HCT116 (cell line): ENCODE results near the gene GMNN. TPM values are rescaled to one million over a fixed set of nuclear protein-coding genes. Genes with fewer than 3 reads are reported as not detected.

Experiments
- ATAC-seq: fragments of 200-7000 bp; cut with Tn5 transposase; 2 replicates; pipeline ENCODE4 v1.9.1; 2020; ENCODE audit warnings: mild to moderate bottlenecking, moderate library complexity
- BruUV-seq: library from RNA; stranded (reverse); fragments of 400-500 nt; replicated peaks from 2 replicates; lab custom pipeline; 2021; lab: Mats Ljungman, UMichigan
- CTCF ChIA-PET: fragments of 300-600 bp; sonication (Branson Sonifier 250); formaldehyde crosslinking; loops from one replicate; lab custom pipeline; 2021; ENCODE audit warnings: antibody characterized with exemption; lab: Charles Lee
- POLR2A ChIA-PET: fragments of 300-600, 350-600 bp; sonication (Branson Sonifier 250); formaldehyde crosslinking; loops from one replicate; lab custom pipeline; 2021; ENCODE audit warnings: antibody characterized with exemption; lab: Charles Lee
- RAD21 ChIA-PET, 2 experiments: fragments of 300-600 bp; sonication (Branson Sonifier 250); formaldehyde crosslinking; loops; one replicate each; lab custom pipeline; 2023; ENCODE audit warnings: low total read pairs in 2 of 2; ENCODE audit not compliant: uncharacterized antibody in 2 of 2, unreplicated experiment in 2 of 2, low non-redundant PET in 1 of 2; lab: Charles Lee
- DNase-seq: peaks from one replicate; pipeline ENCODE4 v3.0.0-alpha.2; 2010; ENCODE audit warnings: low read depth, low spot score
- H2AFZ ChIP-seq: fragments of 200-600 bp; shearing (Covaris generic), sonication (generic); 2 replicates; pipeline ENCODE4 v1.6.1; 2017; ENCODE audit warnings: low read depth, mixed run types, mixed read lengths, antibody characterized with exemption, low read length; ENCODE audit not compliant: poor library complexity, severe bottlenecking
- H3K27ac ChIP-seq: 2 replicates; pipeline ENCODE4 v1.5.1; 2012; ENCODE audit warnings: low read depth, low read length
- H3K27me3 ChIP-seq: fragments of 200-600 bp; sonication (generic); 2 replicates; pipeline ENCODE4 v1.6.1; 2016; ENCODE audit warnings: mixed run types, low read length, mixed read lengths; ENCODE audit not compliant: insufficient read depth
- H3K36me3 ChIP-seq, 2 experiments: fragments of 200-500 bp in 1 of 2; fragments of 200-600 bp in 1 of 2; sonication (Bioruptor generic) in 1 of 2; sonication (generic) in 1 of 2; 2 replicates each; pipeline versions ENCODE4 v1.5.1 to v1.6.1; 2014 to 2016; ENCODE audit warnings: low read length in 2 of 2, inconsistent platforms in 1 of 2, mixed read lengths in 1 of 2, mixed run types in 1 of 2; ENCODE audit not compliant: insufficient read depth in 2 of 2, control insufficient read depth in 1 of 2
- H3K4me1 ChIP-seq, 2 experiments: fragments of 200-600 bp in 1 of 2; sonication (generic) in 1 of 2; 2 replicates each; pipeline versions ENCODE4 v1.5.1 to v1.6.1; 2012 to 2017; ENCODE audit warnings: low read length in 2 of 2, inconsistent platforms in 1 of 2, mild to moderate bottlenecking in 1 of 2, mixed read lengths in 1 of 2, mixed run types in 1 of 2, moderate library complexity in 1 of 2; ENCODE audit not compliant: insufficient read depth in 2 of 2, control insufficient read depth in 1 of 2
- H3K4me2 ChIP-seq: fragments of 200-600 bp; sonication (generic); 2 replicates; pipeline ENCODE4 v1.6.1; 2017; ENCODE audit warnings: mixed run types, low read length, mixed read lengths
- H3K4me3 ChIP-seq, 2 experiments: fragments of 200-600 bp in 1 of 2; sonication (generic) in 1 of 2; replicated peaks in 1 of 2; 2 replicates each; pipeline ENCODE4 v1.5.1; 2011 to 2016; ENCODE audit warnings: low read length in 2 of 2, control low read depth in 1 of 2, low read depth in 1 of 2, mild to moderate bottlenecking in 1 of 2, mixed read lengths in 1 of 2, mixed run types in 1 of 2
- H3K79me2 ChIP-seq: fragments of 200-600 bp; sonication (generic); 2 replicates; pipeline ENCODE4 v1.6.1; 2017; ENCODE audit warnings: mild to moderate bottlenecking, mixed run types, low read length, moderate library complexity, mixed read lengths; ENCODE audit not compliant: insufficient read depth
- H3K9ac ChIP-seq: fragments of 200-600 bp; sonication (generic); 2 replicates; pipeline ENCODE4 v1.6.1; 2016; ENCODE audit warnings: low read length, mixed read lengths
- H3K9me2 ChIP-seq: fragments of 200-600 bp; sonication (generic), shearing (Covaris generic); 2 replicates; pipeline ENCODE4 v1.6.1; 2017; ENCODE audit warnings: mixed run types, mild to moderate bottlenecking, moderate library complexity; ENCODE audit not compliant: insufficient read depth
- H3K9me3 ChIP-seq, 2 experiments: fragments of 200-500 bp in 1 of 2; fragments of 200-600 bp in 1 of 2; sonication (Bioruptor generic) in 1 of 2; sonication (generic) in 1 of 2; 2 replicates each; pipeline ENCODE4 v1.6.1; 2014 to 2017; ENCODE audit warnings: low read length in 2 of 2, mixed read lengths in 2 of 2, inconsistent platforms in 1 of 2, low read depth in 1 of 2, mild to moderate bottlenecking in 1 of 2, mixed run types in 1 of 2, moderate library complexity in 1 of 2; ENCODE audit not compliant: control insufficient read depth in 1 of 2, insufficient read depth in 1 of 2
- H4K20me1 ChIP-seq: fragments of 200-600 bp; sonication (generic), shearing (Covaris generic); 2 replicates; pipeline ENCODE4 v1.6.1; 2017; ENCODE audit warnings: mixed run types, mild to moderate bottlenecking, moderate library complexity; ENCODE audit not compliant: insufficient read depth
- ATF3 ChIP-seq: IDR thresholded peaks from 2 replicates; pipeline ENCODE4 v1.6.1; 2012
- CEBPB ChIP-seq: IDR thresholded peaks from 2 replicates; pipeline ENCODE4 v1.6.1; 2012; ENCODE audit warnings: low read depth
- ELF1 ChIP-seq: IDR thresholded peaks from 2 replicates; pipeline ENCODE4 v1.6.1; 2012; ENCODE audit warnings: low read depth, borderline replicate concordance
- EZH2phosphoT487 ChIP-seq: fragments of 200-600 bp; IDR thresholded peaks from 2 replicates; pipeline ENCODE4 v1.6.1; 2018; ENCODE audit warnings: antibody characterized with exemption, borderline replicate concordance
- POLR2AphosphoS5 ChIP-seq: IDR thresholded peaks from 2 replicates; pipeline ENCODE4 v1.6.1; 2011; ENCODE audit warnings: mild to moderate bottlenecking, low read depth, low read length, moderate library complexity
- REST ChIP-seq: IDR thresholded peaks from 2 replicates; pipeline ENCODE4 v1.6.1; 2012; ENCODE audit warnings: low read depth
- SRF ChIP-seq: IDR thresholded peaks from 2 replicates; pipeline ENCODE4 v1.6.1; 2012; ENCODE audit warnings: low read depth
- TCF7L2 ChIP-seq: IDR thresholded peaks from 2 replicates; pipeline ENCODE4 v1.7.0; 2011; ENCODE audit warnings: borderline replicate concordance, inconsistent platforms; ENCODE audit not compliant: insufficient read depth, insufficient read length; ENCODE audit errors: extremely low read depth
- YY1 ChIP-seq: IDR thresholded peaks from 2 replicates; pipeline ENCODE4 v1.6.1; 2011; ENCODE audit warnings: low read length, low read depth, moderate library complexity, mild to moderate bottlenecking; ENCODE audit not compliant: insufficient replicate concordance; ENCODE audit errors: extremely low read depth
- ZBTB33 ChIP-seq: IDR thresholded peaks from 2 replicates; pipeline ENCODE4 v1.6.1; 2011; ENCODE audit warnings: mild to moderate bottlenecking, low read length, moderate library complexity; ENCODE audit not compliant: insufficient replicate concordance; ENCODE audit errors: extremely low read depth
- ZNF274 ChIP-seq: fragments of 200-500 bp; sonication (Bioruptor generic); IDR thresholded peaks from 2 replicates; pipeline ENCODE4 v1.6.1; 2014; ENCODE audit warnings: mild to moderate bottlenecking, low read depth, low read length, inconsistent platforms
- intact Hi-C: fragments of 100-400 bp; cut with micrococcal nuclease; formaldehyde crosslinking; loops from 2 replicates; pipeline ENCODE4 v1.10.0; 2022
- total RNA-seq: library from RNA; stranded (reverse); gene quantifications from one replicate; pipeline ENCODE4 v1.2.1, GENCODE V29; 2021; ENCODE audit not compliant: unreplicated experiment

GMNN gene
- total RNA-seq, 1 experiment from 2014 or later, result 54.9 TPM

- TF ChIP-seq CEBPB (no peak), REST (no peak), ZNF274 (no peak)
Observed at GRCh38 chr6:24778121-24778520, 3.4 kb downstream of the GMNN start (continued).

GRCh38 chr6:24778878-24779277 lies 4.1 kb downstream of the GMNN start:
- no TSS peak for BruUV-seq
- no peaks in the 10 kb centered on the region for H3K27me3 ChIP-seq
- H3K36me3 ChIP-seq, result peaks cover 36 to 49% of the 10 kb centered on the region in 2 experiments; a peak in 3 of 4 replicates
- ChIA-PET CTCF (interaction anchor here (1.0 kb wide), 1 partner anchor 239 kb away, joined by 3 read pairs; no protein-coding TSS in a partner anchor), POLR2A (interaction anchor here (0.8 kb wide), 1 partner anchor 9 kb away, joined by 3 read pairs; no protein-coding TSS in a partner anchor), RAD21 (no interaction called here)
- peaks cover 16% of the 10 kb centered on the region; the same call in 1 of the 2 replicates for H4K20me1 ChIP-seq
- intact Hi-C loops, result loop anchor here (10.0 kb wide), 1 partner anchor 374 kb away; the partner anchor contains the start of gene MRS2
- ATAC-seq, result no peak
- no peak overlapping the region for H3K9ac ChIP-seq
- no peak overlapping the region for H3K4me3 ChIP-seq
- TF ChIP-seq ATF3 (no peak), EZH2phosphoT487 (no peak), SRF (no peak), ZBTB33 (no peak), YY1 (no peak), TCF7L2 (no peak), POLR2AphosphoS5 (no peak), ELF1 (no peak)
- H3K4me2 ChIP-seq, result no peak overlapping the region
- H3K9me3 ChIP-seq, result no peaks in the 10 kb centered on the region
- DNase-seq, result no peak
- H3K9me2 ChIP-seq, result no peaks in the 10 kb centered on the region
- H2AFZ ChIP-seq, result no peak overlapping the region
- H3K79me2 ChIP-seq, result peaks cover 79% of the 10 kb centered on the region
- H3K27ac ChIP-seq, result no peak overlapping the region
- peaks cover 6 to 19% of the 10 kb centered on the region in 2 experiments; a peak in 3 of 4 replicates for H3K4me1 ChIP-seq
